ENCODE results near the gene IRF7. TPM values are rescaled to one million over a fixed set of nuclear protein-coding genes. Genes with fewer than 3 reads are reported as not detected.

IRF7 gene
- total and polyA plus RNA-seq, 4 donors, result 15.7 to 62.4 (median 37.0) TPM

GRCh38 chr11:587978-588380 lies 27.8 kb downstream of the IRF7 start (continued):
- TF ChIP-seq REST (IDR thresholded peaks at IDR 0.05) (peak; percentile 56), EGR1 (IDR thresholded peaks at IDR 0.05; ENCODE audit: low read depth in 2 of 2) (peak in 1 of 2 donors; percentile 32)

GRCh38 chr11:587546-587945 lies 28.2 kb downstream of the IRF7 start:
- H3K9ac ChIP-seq (ENCODE audit: low read depth in 1 of 2, low read length in 2 of 2), result no peak overlapping the region
- DNase-seq (ENCODE audit: low spot score), result no peak
- no peaks in the 10 kb centered on the region for H3K27me3 ChIP-seq (ENCODE audit: control insufficient read depth in 4 of 4, insufficient read depth in 4 of 4, low read length in 3 of 4)
- peaks cover 11 to 30% (median 22%) of the 10 kb centered on the region in 4 donors for H3K4me1 ChIP-seq (ENCODE audit: control insufficient read depth in 4 of 4, insufficient read depth in 4 of 4, low read length in 3 of 4)
- peak overlapping the region; percentile 76 to 85 for H3K27ac ChIP-seq (ENCODE audit: low read depth in 1 of 2, low read length in 2 of 2)
- WGBS, result 60% methylated on average over 8 of the region's 8 CpGs
- H3K4me3 ChIP-seq (ENCODE audit: low read depth in 1 of 3, low read length in 3 of 3), result no peak overlapping the region
- no peak for TF ChIP-seq CTCF (IDR thresholded peaks at IDR 0.05; ENCODE audit: low read depth, low read length, missing input control)
- TF ChIP-seq JUND (IDR thresholded peaks at IDR 0.05), result no peak
- no peak for TF ChIP-seq SP1 (IDR thresholded peaks at IDR 0.05)
- TF ChIP-seq HNF4A (conservative IDR thresholded peaks at IDR 0.05), result no peak
- peaks cover 12 to 41% (median 27%) of the 10 kb centered on the region in 4 donors for H3K36me3 ChIP-seq (ENCODE audit: control insufficient read depth in 4 of 4, insufficient read depth in 3 of 4, low read depth in 1 of 4, low read length in 3 of 4)
- no peaks in the 10 kb centered on the region for H3K9me3 ChIP-seq (ENCODE audit: control insufficient read depth in 4 of 4, low read length in 3 of 4)

- H3K27ac ChIP-seq (ENCODE audit: low read depth in 1 of 2, low read length in 2 of 2), result peak overlapping the region; percentile 76 to 85
- H3K36me3 ChIP-seq (ENCODE audit: control insufficient read depth in 4 of 4, insufficient read depth in 3 of 4, low read depth in 1 of 4, low read length in 3 of 4), result peaks cover 15 to 40% (median 22%) of the 10 kb centered on the region in 4 donors
- DNase-seq (ENCODE audit: low spot score), result no peak
- no peaks in the 10 kb centered on the region for H3K9me3 ChIP-seq (ENCODE audit: control insufficient read depth in 4 of 4, low read length in 3 of 4)
- H3K4me3 ChIP-seq (ENCODE audit: low read depth in 1 of 3, low read length in 3 of 3), result no peak overlapping the region
- WGBS, result 80% methylated on average over 32 of the region's 32 CpGs
- no peaks in the 10 kb centered on the region for H3K27me3 ChIP-seq (ENCODE audit: control insufficient read depth in 4 of 4, insufficient read depth in 4 of 4, low read length in 3 of 4)
- H3K9ac ChIP-seq (ENCODE audit: low read depth in 1 of 2, low read length in 2 of 2), result no peak overlapping the region
- peaks cover 11 to 31% (median 22%) of the 10 kb centered on the region in 4 donors for H3K4me1 ChIP-seq (ENCODE audit: control insufficient read depth in 4 of 4, insufficient read depth in 4 of 4, low read length in 3 of 4)
- no peak for TF ChIP-seq EGR1 (IDR thresholded peaks at IDR 0.05; ENCODE audit: low read depth in 2 of 2)
- TF ChIP-seq SP1 (IDR thresholded peaks at IDR 0.05), result no peak
- no peak for TF ChIP-seq NR2F2 (IDR thresholded peaks at IDR 0.05)
- no peak for TF ChIP-seq TAF1 (conservative IDR thresholded peaks at IDR 0.05)
- peak in 1 of 2 donors; percentile 12 for TF ChIP-seq GABPA (IDR thresholded peaks at IDR 0.05 in 1 of 2, conservative IDR thresholded peaks at IDR 0.05 in 1 of 2)
- TF ChIP-seq JUND (IDR thresholded peaks at IDR 0.05), result no peak
- TF ChIP-seq ZBTB33 (IDR thresholded peaks at IDR 0.05), result no peak
- peak; percentile 60 for TF ChIP-seq FOXA1 (IDR thresholded peaks at IDR 0.05)
- TF ChIP-seq YY1 (IDR thresholded peaks at IDR 0.05), result no peak
- no peak for TF ChIP-seq HNF4G (IDR thresholded peaks at IDR 0.05)
- no peak for TF ChIP-seq CTCF (IDR thresholded peaks at IDR 0.05; ENCODE audit: low read depth, low read length, missing input control)
- peak; percentile 53 to 79 for TF ChIP-seq HNF4A (conservative IDR thresholded peaks at IDR 0.05)
- TF ChIP-seq MAX (IDR thresholded peaks at IDR 0.05), result no peak
- no peak for TF ChIP-seq RAD21 (IDR thresholded peaks at IDR 0.05)
- TF ChIP-seq ATF3 (IDR thresholded peaks at IDR 0.05), result no peak
Observed at GRCh38 chr11:586376-587316, 29.1 kb downstream of the IRF7 start.

Data from liver (tissue), 9 donors.